Adrenal gland (tissue), 5 donors: ENCODE results near the gene PPIL4.
"Not testable (repeated sequence)": the region's sequence is repeated elsewhere in the genome, so short reads cannot be mapped to it uniquely, and the experiment has no call there.

ENCODE experiments used
- POLR2A ChIP-seq, 2 donors: fragments of 450-650 bp; IDR thresholded peaks; one replicate each; pipeline ENCODE4 v1.6.1; 2017; ENCODE audit warnings: antibody characterized with exemption in 2 of 2, mild to moderate bottlenecking in 2 of 2, moderate library complexity in 1 of 2
- TF ChIP-seq, protein P1 (sequence below), 6 experiments: fragments of 450-650 bp in 4 of 6; fragments of 200-600 bp in 2 of 6; sonication (generic) in 1 of 6; IDR thresholded peaks; 1 replicate in 5 of 6; 2 replicates in 1 of 6; pipeline versions ENCODE4 v1.5.1 to v1.8.0; 2016 to 2021; ENCODE audit warnings: antibody characterized with exemption in 6 of 6, mild to moderate bottlenecking in 2 of 6, moderate library complexity in 1 of 6
- donor health status: DM: no; HTN: no; CAD: no.

DNA sequence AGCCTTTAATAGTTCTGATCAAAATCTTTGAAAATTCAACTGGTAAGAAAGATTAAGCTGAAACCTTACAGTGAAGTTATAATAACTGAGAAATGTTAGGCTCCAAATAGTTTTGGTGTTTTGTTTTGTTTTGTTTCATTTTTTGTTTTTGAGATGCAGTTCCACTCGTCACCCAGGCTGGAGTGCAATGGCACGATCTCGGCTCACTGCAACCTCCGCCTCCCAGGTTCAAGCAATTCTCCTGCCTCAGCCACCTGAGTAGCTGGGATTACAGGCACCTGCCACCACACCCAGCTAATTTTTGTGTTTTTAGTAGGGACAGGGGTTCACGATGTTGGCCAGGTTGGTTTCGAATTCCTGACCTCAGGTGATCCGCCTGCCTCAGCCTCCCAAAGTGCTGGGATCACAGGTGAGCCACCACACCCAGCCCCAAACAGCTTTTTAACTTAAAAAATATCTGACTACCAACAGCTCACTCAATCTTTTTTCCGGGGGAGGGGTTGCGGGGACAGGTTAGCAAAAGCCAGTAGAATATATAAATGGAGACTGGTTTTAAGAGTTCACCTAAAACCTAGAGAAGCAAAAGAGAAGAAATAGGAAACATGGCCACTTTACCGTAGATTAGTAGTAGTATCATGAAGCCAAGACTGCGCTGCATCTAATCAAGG is 50.4 kb downstream of the PPIL4 start:
- TF ChIP-seq POLR2A (IDR thresholded peaks at IDR 0.05), result not testable (repeated sequence)
- TF ChIP-seq, protein P1, sequence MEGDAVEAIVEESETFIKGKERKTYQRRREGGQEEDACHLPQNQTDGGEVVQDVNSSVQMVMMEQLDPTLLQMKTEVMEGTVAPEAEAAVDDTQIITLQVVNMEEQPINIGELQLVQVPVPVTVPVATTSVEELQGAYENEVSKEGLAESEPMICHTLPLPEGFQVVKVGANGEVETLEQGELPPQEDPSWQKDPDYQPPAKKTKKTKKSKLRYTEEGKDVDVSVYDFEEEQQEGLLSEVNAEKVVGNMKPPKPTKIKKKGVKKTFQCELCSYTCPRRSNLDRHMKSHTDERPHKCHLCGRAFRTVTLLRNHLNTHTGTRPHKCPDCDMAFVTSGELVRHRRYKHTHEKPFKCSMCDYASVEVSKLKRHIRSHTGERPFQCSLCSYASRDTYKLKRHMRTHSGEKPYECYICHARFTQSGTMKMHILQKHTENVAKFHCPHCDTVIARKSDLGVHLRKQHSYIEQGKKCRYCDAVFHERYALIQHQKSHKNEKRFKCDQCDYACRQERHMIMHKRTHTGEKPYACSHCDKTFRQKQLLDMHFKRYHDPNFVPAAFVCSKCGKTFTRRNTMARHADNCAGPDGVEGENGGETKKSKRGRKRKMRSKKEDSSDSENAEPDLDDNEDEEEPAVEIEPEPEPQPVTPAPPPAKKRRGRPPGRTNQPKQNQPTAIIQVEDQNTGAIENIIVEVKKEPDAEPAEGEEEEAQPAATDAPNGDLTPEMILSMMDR (IDR thresholded peaks at IDR 0.05), result not testable (repeated sequence)
